ENCODE results near the gene FRG2C.
A peak's percentile ranks its signal among the peaks of the same experiment; 100 is the strongest.
"Not testable (repeated sequence)": the region's sequence is repeated elsewhere in the genome, so short reads cannot be mapped to it uniquely, and the experiment has no call there.

The FRG2C gene

GRCh38 chr3:75664028-75664427 lies at the start of gene FRG2C:
Gene FRG2C, plus strand, starts transcription at chr3:75664328. Its CDS starts 52 bp downstream, at chr3:75664380.
- DNase-seq, result not testable (repeated sequence)

- DNase-seq, result not testable (repeated sequence)
Measured at GRCh38 chr3:75618666-75619305, 45.3 kb upstream of the FRG2C start.

GRCh38 chr3:75619481-75620031 lies 44.6 kb upstream of the FRG2C start:
- DNase-seq, result not testable (repeated sequence)

GRCh38 chr3:75621772-75622171 lies 42.4 kb upstream of the FRG2C start:
- DNase-seq, result not testable (repeated sequence)

- DNase-seq, result not testable (repeated sequence)
Measured at GRCh38 chr3:75623656-75624055, 40.5 kb upstream of the FRG2C start.

GRCh38 chr3:75630887-75631535 lies 33.1 kb upstream of the FRG2C start:
- DNase-seq, result not testable (repeated sequence)

- DNase-seq, result no peak
Measured at GRCh38 chr3:75631541-75631940, 32.6 kb upstream of the FRG2C start.

GRCh38 chr3:75638947-75639346 lies 25.2 kb upstream of the FRG2C start:
- not testable (repeated sequence) for DNase-seq

GRCh38 chr3:75641107-75641517 lies 23.0 kb upstream of the FRG2C start:
- not testable (repeated sequence) for DNase-seq

- DNase-seq, result not testable (repeated sequence)
Measured at GRCh38 chr3:75643031-75643800, 20.9 kb upstream of the FRG2C start.

GRCh38 chr3:75645548-75645947 lies 18.6 kb upstream of the FRG2C start:
- DNase-seq, result not testable (repeated sequence)

GRCh38 chr3:75650191-75650590 lies 13.9 kb upstream of the FRG2C start:
- no peak for DNase-seq

GRCh38 chr3:75655101-75655904 lies 8.8 kb upstream of the FRG2C start:
- not testable (repeated sequence) for DNase-seq

- not testable (repeated sequence) for DNase-seq
Measured at GRCh38 chr3:75655956-75656355, 8.2 kb upstream of the FRG2C start.

- not testable (repeated sequence) for DNase-seq
Measured at GRCh38 chr3:75658411-75659107, 5.6 kb upstream of the FRG2C start.

GRCh38 chr3:75659108-75659433 lies 5.1 kb upstream of the FRG2C start:
- not testable (repeated sequence) for DNase-seq

- not testable (repeated sequence) for DNase-seq
Measured at GRCh38 chr3:75665626-75666025, 1.5 kb downstream of the FRG2C start.

- DNase-seq, result not testable (repeated sequence)
Measured at GRCh38 chr3:75667757-75668701, 3.9 kb downstream of the FRG2C start.

- DNase-seq, result peak; percentile 41
Measured at GRCh38 chr3:75668759-75669347, 4.7 kb downstream of the FRG2C start.
